22Rv1 (cell line): ENCODE data around the gene CELF2.

ENCODE experiments used
- ZFX ChIP-seq: fragments of 450-650 bp; IDR thresholded peaks from 2 replicates; pipeline ENCODE4 v1.6.1; 2017; ENCODE audit warnings: antibody characterized with exemption, borderline replicate concordance
- TF ChIP-seq, protein P1 (sequence below): fragments of 450-650 bp; IDR thresholded peaks from 2 replicates; pipeline ENCODE4 v1.5.1; 2017; ENCODE audit warnings: mild to moderate bottlenecking

- TF ChIP-seq, protein P1, sequence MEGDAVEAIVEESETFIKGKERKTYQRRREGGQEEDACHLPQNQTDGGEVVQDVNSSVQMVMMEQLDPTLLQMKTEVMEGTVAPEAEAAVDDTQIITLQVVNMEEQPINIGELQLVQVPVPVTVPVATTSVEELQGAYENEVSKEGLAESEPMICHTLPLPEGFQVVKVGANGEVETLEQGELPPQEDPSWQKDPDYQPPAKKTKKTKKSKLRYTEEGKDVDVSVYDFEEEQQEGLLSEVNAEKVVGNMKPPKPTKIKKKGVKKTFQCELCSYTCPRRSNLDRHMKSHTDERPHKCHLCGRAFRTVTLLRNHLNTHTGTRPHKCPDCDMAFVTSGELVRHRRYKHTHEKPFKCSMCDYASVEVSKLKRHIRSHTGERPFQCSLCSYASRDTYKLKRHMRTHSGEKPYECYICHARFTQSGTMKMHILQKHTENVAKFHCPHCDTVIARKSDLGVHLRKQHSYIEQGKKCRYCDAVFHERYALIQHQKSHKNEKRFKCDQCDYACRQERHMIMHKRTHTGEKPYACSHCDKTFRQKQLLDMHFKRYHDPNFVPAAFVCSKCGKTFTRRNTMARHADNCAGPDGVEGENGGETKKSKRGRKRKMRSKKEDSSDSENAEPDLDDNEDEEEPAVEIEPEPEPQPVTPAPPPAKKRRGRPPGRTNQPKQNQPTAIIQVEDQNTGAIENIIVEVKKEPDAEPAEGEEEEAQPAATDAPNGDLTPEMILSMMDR: no peak
- no peak for TF ChIP-seq ZFX
Measured at GRCh38 chr10:11252887-11253286, 235.2 kb downstream of the CELF2 start.
